ENCODE data around the gene DLL1. TPM values are rescaled to one million over a fixed set of nuclear protein-coding genes. Genes with fewer than 3 reads are reported as not detected.

Gene DLL1
- total RNA-seq, 2 experiments from 2014 or later, result not detected

DNA sequence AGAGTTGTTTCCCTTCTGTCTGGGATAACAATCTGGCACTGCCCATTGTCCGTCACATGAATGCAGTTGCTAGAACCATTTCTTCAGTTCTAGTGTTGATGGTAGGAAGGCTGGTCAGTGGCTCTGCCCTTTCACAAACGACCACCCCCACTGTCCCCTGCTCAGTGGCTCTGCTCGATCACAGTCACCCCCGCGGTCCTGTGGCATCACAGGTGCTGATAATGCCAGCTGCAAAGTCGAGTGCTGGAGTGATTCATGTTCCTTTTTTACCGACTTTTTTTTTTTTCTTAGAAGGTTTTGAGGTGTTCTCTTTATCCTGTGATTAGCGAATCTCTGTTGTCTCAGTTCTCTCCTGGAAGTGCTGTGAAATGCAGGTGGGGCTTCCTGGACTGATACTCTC lies 38.4 kb upstream of the DLL1 start:
- intact Hi-C loops (cut with micrococcal nuclease; ENCODE audit: unreplicated experiment), result no loop called here
- Histone ChIP-seq H3K36me3 (ENCODE audit: insufficient read depth, low read length) (peaks cover 84% of the 10 kb centered on the region), H3K4me1 (ENCODE audit: insufficient read depth, low read length, poor library complexity, severe bottlenecking) (no peaks in the 10 kb centered on the region), H3K79me2 (ENCODE audit: insufficient read depth, low read depth, low read length) (no peaks in the 10 kb centered on the region), H3K4me2 (ENCODE audit: low read length) (no peak overlapping the region), H3K27ac (ENCODE audit: low read depth, low read length, poor library complexity, severe bottlenecking) (no peak overlapping the region), H4K20me1 (ENCODE audit: insufficient read depth, low read length) (0 out of 2 replicates have a peak, but pooled peaks cover 6% of the 10 kb centered on the region), H2AFZ (ENCODE audit: low read length) (no peak overlapping the region), H3K9me3 (ENCODE audit: low read length) (no peaks in the 10 kb centered on the region), H3K4me3 (ENCODE audit: low read depth, low read length, poor library complexity, severe bottlenecking) (no peak overlapping the region), H3K9me2 (ENCODE audit: insufficient read depth, low read length) (no peaks in the 10 kb centered on the region)
- CTCF ChIA-PET (ENCODE audit: unreplicated experiment), result no interaction called here
- BruUV-seq (replicated peaks), result no TSS peak
- no peak for DNase-seq (ENCODE audit: low spot score)
- POLR2A ChIA-PET, result no interaction called here
- TF ChIP-seq, protein P1, sequence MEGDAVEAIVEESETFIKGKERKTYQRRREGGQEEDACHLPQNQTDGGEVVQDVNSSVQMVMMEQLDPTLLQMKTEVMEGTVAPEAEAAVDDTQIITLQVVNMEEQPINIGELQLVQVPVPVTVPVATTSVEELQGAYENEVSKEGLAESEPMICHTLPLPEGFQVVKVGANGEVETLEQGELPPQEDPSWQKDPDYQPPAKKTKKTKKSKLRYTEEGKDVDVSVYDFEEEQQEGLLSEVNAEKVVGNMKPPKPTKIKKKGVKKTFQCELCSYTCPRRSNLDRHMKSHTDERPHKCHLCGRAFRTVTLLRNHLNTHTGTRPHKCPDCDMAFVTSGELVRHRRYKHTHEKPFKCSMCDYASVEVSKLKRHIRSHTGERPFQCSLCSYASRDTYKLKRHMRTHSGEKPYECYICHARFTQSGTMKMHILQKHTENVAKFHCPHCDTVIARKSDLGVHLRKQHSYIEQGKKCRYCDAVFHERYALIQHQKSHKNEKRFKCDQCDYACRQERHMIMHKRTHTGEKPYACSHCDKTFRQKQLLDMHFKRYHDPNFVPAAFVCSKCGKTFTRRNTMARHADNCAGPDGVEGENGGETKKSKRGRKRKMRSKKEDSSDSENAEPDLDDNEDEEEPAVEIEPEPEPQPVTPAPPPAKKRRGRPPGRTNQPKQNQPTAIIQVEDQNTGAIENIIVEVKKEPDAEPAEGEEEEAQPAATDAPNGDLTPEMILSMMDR (conservative IDR thresholded peaks at IDR 0.05; ENCODE audit: low read length), result no peak
- no peak for TF ChIP-seq EZH2phosphoT487 (IDR thresholded peaks at IDR 0.05; ENCODE audit: borderline replicate concordance, low read depth, low read length)

DNA sequence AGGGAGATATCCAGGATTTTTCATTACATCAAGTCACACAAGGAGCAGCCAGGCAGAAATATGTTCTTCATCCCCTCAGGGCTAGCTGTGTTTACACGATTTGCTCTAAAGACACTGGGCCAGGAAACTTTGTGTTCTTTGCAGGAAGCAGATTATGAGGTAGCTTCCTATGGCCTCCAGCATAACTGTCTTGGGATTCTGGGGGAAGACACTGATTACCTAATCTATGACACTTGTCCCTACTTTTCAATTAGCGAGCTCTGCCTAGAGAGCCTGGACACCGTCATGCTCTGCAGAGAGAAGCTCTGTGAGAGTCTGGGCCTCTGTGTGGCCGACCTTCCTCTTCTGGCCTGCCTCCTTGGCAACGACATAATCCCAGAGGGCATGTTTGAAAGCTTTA lies 26.8 kb upstream of the DLL1 start:
- TSS peak; percentile 55 for BruUV-seq (replicated peaks)
- peaks cover 16% of the 10 kb centered on the region; the same call in 1 of the 2 replicates for H3K79me2 ChIP-seq (ENCODE audit: insufficient read depth, low read depth, low read length)

DNA sequence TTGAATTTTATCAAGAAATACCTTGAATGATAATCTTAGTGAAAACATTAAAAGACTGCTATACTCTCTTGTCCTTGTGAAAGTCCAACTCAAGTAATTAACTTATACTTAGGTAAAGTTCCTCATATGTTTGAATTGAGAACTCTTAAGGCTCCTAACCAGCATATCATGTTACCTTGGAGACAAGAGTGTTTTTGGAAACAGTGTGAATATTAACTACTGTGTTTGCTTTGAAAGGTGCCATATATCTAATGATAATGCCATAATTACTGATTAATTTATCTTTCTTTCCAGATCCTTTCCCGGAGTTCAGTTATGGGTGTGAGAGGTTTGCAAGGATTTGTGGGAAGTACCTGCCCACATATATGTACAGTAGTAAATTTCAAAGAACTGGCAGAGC lies 26.2 kb upstream of the DLL1 start:
- Histone ChIP-seq H3K27ac (ENCODE audit: low read depth, low read length, poor library complexity, severe bottlenecking) (no peak overlapping the region), H3K4me1 (ENCODE audit: insufficient read depth, low read length, poor library complexity, severe bottlenecking) (no peaks in the 10 kb centered on the region), H3K36me3 (ENCODE audit: insufficient read depth, low read length) (peaks cover 39% of the 10 kb centered on the region), H3K9me3 (ENCODE audit: low read length) (no peaks in the 10 kb centered on the region), H3K9me2 (ENCODE audit: insufficient read depth, low read length) (no peaks in the 10 kb centered on the region), H3K79me2 (ENCODE audit: insufficient read depth, low read depth, low read length) (peaks cover 23% of the 10 kb centered on the region; the same call in 1 of the 2 replicates), H2AFZ (ENCODE audit: low read length) (no peak overlapping the region), H3K4me2 (ENCODE audit: low read length) (no peak overlapping the region), H3K4me3 (ENCODE audit: low read depth, low read length, poor library complexity, severe bottlenecking) (no peak overlapping the region), H4K20me1 (ENCODE audit: insufficient read depth, low read length) (peaks cover 10% of the 10 kb centered on the region; the same call in 1 of the 2 replicates)
- intact Hi-C loops (cut with micrococcal nuclease; ENCODE audit: unreplicated experiment), result no loop called here
- BruUV-seq (replicated peaks), result no TSS peak
- no peak for DNase-seq (ENCODE audit: low spot score)
- CTCF ChIA-PET (ENCODE audit: unreplicated experiment), result no interaction called here
- POLR2A ChIA-PET, result no interaction called here
- no peak for TF ChIP-seq EZH2phosphoT487 (IDR thresholded peaks at IDR 0.05; ENCODE audit: borderline replicate concordance, low read depth, low read length)
- TF ChIP-seq, protein P1 (conservative IDR thresholded peaks at IDR 0.05; ENCODE audit: low read length), result no peak

More for the DNA sequence above, 26.8 kb upstream of the DLL1 start:
- Histone ChIP-seq H2AFZ (ENCODE audit: low read length) (no peak overlapping the region), H3K9me3 (ENCODE audit: low read length) (no peaks in the 10 kb centered on the region), H3K27ac (ENCODE audit: low read depth, low read length, poor library complexity, severe bottlenecking) (no peak overlapping the region), H3K4me2 (ENCODE audit: low read length) (no peak overlapping the region), H3K4me1 (ENCODE audit: insufficient read depth, low read length, poor library complexity, severe bottlenecking) (no peaks in the 10 kb centered on the region), H3K4me3 (ENCODE audit: low read depth, low read length, poor library complexity, severe bottlenecking) (no peak overlapping the region), H3K36me3 (ENCODE audit: insufficient read depth, low read length) (peaks cover 46% of the 10 kb centered on the region), H4K20me1 (ENCODE audit: insufficient read depth, low read length) (peaks cover 7% of the 10 kb centered on the region; the same call in 1 of the 2 replicates), H3K9me2 (ENCODE audit: insufficient read depth, low read length) (no peaks in the 10 kb centered on the region)
- TF ChIP-seq EZH2phosphoT487 (IDR thresholded peaks at IDR 0.05; ENCODE audit: borderline replicate concordance, low read depth, low read length), result no peak
- TF ChIP-seq, protein P1 (conservative IDR thresholded peaks at IDR 0.05; ENCODE audit: low read length), result no peak
- ChIA-PET CTCF (ENCODE audit: unreplicated experiment) (no interaction called here), POLR2A (interaction anchor here (0.7 to 1.5 kb wide), 3 partner anchors 9 to 15 kb away, joined by 3 read pairs; no protein-coding TSS in a partner anchor)
- no peak for DNase-seq (ENCODE audit: low spot score)
- intact Hi-C loops (cut with micrococcal nuclease; ENCODE audit: unreplicated experiment), result no loop called here

Measured in OCI-LY7 (cell line).